Measurements from ENCODE around the gene INAVA. TPM values are rescaled to one million over a fixed set of nuclear protein-coding genes. Genes with fewer than 3 reads are reported as not detected.
A peak's percentile ranks its signal among the peaks of the same experiment; 100 is the strongest.

The INAVA gene
- total and polyA plus RNA-seq, 2 of the 13 experiments (the other 11 are each of a cell fraction or from before 2014, with no cell fraction given), result 6.0 to 13.5 TPM

DNA sequence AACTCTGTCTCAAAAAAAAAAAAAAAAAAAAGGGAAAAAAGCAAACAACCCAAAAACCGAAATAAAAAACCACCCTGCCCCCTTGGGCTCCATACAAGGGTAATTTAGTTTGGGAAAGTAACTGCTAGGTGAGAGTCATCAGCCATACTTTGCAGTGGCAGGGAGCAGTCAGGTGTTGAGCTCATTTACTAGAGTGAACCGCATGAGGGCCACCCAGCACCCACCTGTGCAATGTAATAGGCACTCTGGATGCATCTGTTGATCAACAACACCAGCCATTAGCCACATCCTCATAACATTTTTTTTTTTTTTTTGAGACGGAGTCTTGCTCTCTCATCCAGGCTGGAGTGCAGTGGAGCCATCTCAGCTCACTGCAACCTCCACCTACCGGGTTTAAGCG is 9.1 kb downstream of the INAVA start (continued):
- TF ChIP-seq, protein P1, sequence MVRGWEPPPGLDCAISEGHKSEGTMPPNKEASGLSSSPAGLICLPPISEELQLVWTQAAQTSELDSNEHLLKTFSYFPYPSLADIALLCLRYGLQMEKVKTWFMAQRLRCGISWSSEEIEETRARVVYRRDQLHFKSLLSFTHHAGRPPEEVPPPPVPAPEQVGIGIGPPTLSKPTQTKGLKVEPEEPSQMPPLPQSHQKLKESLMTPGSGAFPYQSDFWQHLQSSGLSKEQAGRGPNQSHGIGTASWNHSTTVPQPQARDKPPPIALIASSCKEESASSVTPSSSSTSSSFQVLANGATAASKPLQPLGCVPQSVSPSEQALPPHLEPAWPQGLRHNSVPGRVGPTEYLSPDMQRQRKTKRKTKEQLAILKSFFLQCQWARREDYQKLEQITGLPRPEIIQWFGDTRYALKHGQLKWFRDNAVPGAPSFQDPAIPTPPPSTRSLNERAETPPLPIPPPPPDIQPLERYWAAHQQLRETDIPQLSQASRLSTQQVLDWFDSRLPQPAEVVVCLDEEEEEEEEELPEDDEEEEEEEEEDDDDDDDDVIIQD (CRISPR knock-in tag; IDR thresholded peaks at IDR 0.05; ENCODE audit: low read depth), result no peak
- no peak for TF ChIP-seq TEAD3 (CRISPR knock-in tag; optimal IDR thresholded peaks at IDR 0.05; ENCODE audit: borderline replicate concordance)

DNA sequence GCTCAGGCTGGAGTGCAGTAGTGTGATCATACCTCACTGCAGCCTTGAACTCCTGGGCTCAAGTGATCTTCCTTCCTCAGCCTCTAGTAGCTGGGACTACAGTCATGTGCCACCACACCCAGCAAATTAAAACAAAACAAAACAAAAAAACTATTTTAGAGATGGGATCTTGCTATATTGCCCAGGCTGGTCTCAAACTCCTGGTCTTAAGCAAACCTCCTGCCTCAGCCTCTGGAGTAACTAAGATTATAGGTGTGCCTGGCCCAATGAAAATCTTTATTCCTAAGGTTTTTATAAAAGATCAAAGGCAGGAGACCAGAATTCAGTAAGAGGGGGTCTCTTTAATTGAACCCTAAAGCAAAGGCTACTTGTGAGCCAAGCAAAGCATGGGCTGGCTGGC is 10.1 kb downstream of the INAVA start:
- CTCF ChIA-PET (ENCODE audit: low intra/inter-chr PET ratio, low total read pairs), result no interaction called here
- ATAC-seq, result no peak
- DNase-seq (ENCODE audit: low spot score), result no peak
- no peak for FAIRE-seq
- in situ Hi-C loops (cut with HindIII; ENCODE audit: extremely low pct_ligation_motif_present, low pct_unique_long_range_greater_than_20kb), result no loop called here
- Histone ChIP-seq H3K4me3 (replicated peaks in 1 of 3; ENCODE audit: insufficient read depth in 1 of 3, low read depth in 2 of 3, low read length in 3 of 3) (no peak overlapping the region), H3K9ac (ENCODE audit: insufficient read depth, low read depth, low read length) (no peak overlapping the region), H3K36me3 (replicated peaks in 1 of 2; ENCODE audit: control insufficient read depth in 1 of 2, insufficient read depth in 2 of 2, low read length in 2 of 2) (peaks cover 15 to 40% of the 10 kb centered on the region in 2 experiments), H3K4me2 (ENCODE audit: low read depth, low read length) (no peak overlapping the region), H4K20me1 (ENCODE audit: insufficient read depth, low read length) (no peaks in the 10 kb centered on the region), H3K27ac (ENCODE audit: extremely low read length, insufficient read depth, low read length) (peak overlapping the region; percentile 34), H3K9me3 (ENCODE audit: low read length) (no peaks in the 10 kb centered on the region), H3K4me1 (ENCODE audit: insufficient read depth, low read length) (peaks cover 54% of the 10 kb centered on the region), H2AFZ (ENCODE audit: low read length) (no peak overlapping the region), H3K79me2 (ENCODE audit: insufficient read depth, low read length) (no peaks in the 10 kb centered on the region), H3K27me3 (ENCODE audit: control insufficient read depth in 1 of 2, insufficient read depth in 2 of 2, low read length in 2 of 2) (no peaks in the 10 kb centered on the region)
- TF ChIP-seq, protein P2, sequence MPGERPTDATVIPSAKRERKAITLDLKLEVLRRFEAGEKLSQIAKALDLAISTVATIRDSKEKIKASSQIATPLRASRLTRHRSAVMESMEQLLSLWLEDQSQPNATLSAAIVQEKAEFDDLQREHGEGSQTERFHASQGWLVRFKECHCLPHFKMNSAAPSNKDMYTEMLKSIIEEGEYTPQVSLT (CRISPR knock-in tag; IDR thresholded peaks at IDR 0.05; ENCODE audit: borderline replicate concordance, low read depth), result no peak
- peak; percentile 85 for TF ChIP-seq ZNF121 (CRISPR knock-in tag; IDR thresholded peaks at IDR 0.05)
- intact Hi-C loops (cut with micrococcal nuclease; ENCODE audit: unreplicated experiment), result loop anchor here (1.0 kb wide), 1 partner anchor 9 kb away; no protein-coding TSS in a partner anchor
- POLR2A ChIA-PET, result interaction anchor here (1.0 to 4.6 kb wide), 4 partner anchors 9 to 16 kb away, joined by 4 to 129 read pairs (median 20); partner anchors contain the start of gene INAVA
- BruUV-seq (replicated peaks), result no TSS peak
